K562 treated with DMSO at 1 percent for 24 hours (cell line): ENCODE results near the gene IPP. TPM values are rescaled to one million over a fixed set of nuclear protein-coding genes. Genes with fewer than 3 reads are reported as not detected.

Source experiments
- total RNA-seq: library from RNA; unstranded; fragments of 300-600 nt; gene quantifications from 2 replicates; pipeline ENCODE4 v1.2.3, GENCODE V29; 2022; ENCODE audit warnings: low read depth; ENCODE audit not compliant: insufficient read depth

Gene IPP
- 7.1 and 7.8 TPM in 2 replicates for total RNA-seq

GRCh38 chr1:45750298-45751038, at the start of gene IPP:
TSS of gene IPP (minus strand) at chr1:45750653. CDS start at chr1:45746411, 4,242 bp downstream.

GRCh38 chr1:45687754-45688740, 62.4 kb downstream of the IPP start, which contains the start of gene TMEM69:
TSS of gene TMEM69 (plus strand) at chr1:45688181. CDS start at chr1:45691069, 2,888 bp downstream.

GRCh38 chr1:45686288-45687013, 64.0 kb downstream of the IPP start, which contains the start of gene GPBP1L1:
TSS of gene GPBP1L1 (minus strand) at chr1:45686533. CDS start at chr1:45659087, 27,446 bp downstream.

Other genes starting within 250 kb of the IPP start
- gene PRDX1, start 228.8 kb downstream of the IPP start, total RNA-seq = 737 and 823 TPM in 2 replicates
- gene AKR1A1, start 199.8 kb downstream of the IPP start, total RNA-seq = 191 and 214 TPM in 2 replicates
- 260 and 278 TPM in 2 replicates for gene NASP, start 166.6 kb downstream of the IPP start, total RNA-seq
- gene CCDC17, start 126.6 kb downstream of the IPP start, total RNA-seq = 2.1 and 2.4 TPM in 2 replicates
- gene GPBP1L1, start 64.1 kb downstream of the IPP start, total RNA-seq = 46.2 and 52.6 TPM in 2 replicates
- gene TMEM69, start 62.5 kb downstream of the IPP start, total RNA-seq = 39.4 and 42.7 TPM in 2 replicates
- 39.8 and 44.3 TPM in 2 replicates for gene MAST2, start 53.0 kb upstream of the IPP start, total RNA-seq